IPS DF 6.9 (cell line): Measurements from ENCODE around the gene DLGAP4.

Experiments used
- DNase-seq: peaks from one replicate; pipeline ENCODE4 v3.0.0-alpha.2; 2013; ENCODE audit warnings: low read depth, low spot score
- H3K27ac ChIP-seq: one replicate; pipeline ENCODE4 v1.5.1; 2013; ENCODE audit warnings: low read length, control low read depth
- H3K27me3 ChIP-seq: 2 replicates; pipeline ENCODE4 v1.6.1; 2013; ENCODE audit warnings: mild to moderate bottlenecking, low read length; ENCODE audit not compliant: control insufficient read depth, insufficient read depth
- H3K36me3 ChIP-seq: 2 replicates; pipeline ENCODE4 v1.6.1; 2013; ENCODE audit warnings: low read length; ENCODE audit not compliant: control insufficient read depth, insufficient read depth
- H3K4me1 ChIP-seq: 2 replicates; pipeline ENCODE4 v1.6.1; 2013; ENCODE audit warnings: low read length; ENCODE audit not compliant: control insufficient read depth, insufficient read depth
- H3K4me3 ChIP-seq: 2 replicates; pipeline ENCODE4 v1.5.1; 2013; ENCODE audit warnings: mild to moderate bottlenecking, low read length
- H3K9me3 ChIP-seq: 2 replicates; pipeline ENCODE4 v1.6.1; 2013; ENCODE audit warnings: low read length, inconsistent platforms; ENCODE audit not compliant: control insufficient read depth, insufficient read depth
- WGBS: extraction: QIAGEN DNeasy Blood & Tissue Kit; methylation state at CpG from one replicate; pipeline ENCODE4 v1.1.7; 2013; ENCODE audit warnings: mixed read lengths, missing lambda C conversion rate; ENCODE audit not compliant: insufficient read length, insufficient coverage; 5-methylcytosine and 5-hydroxymethylcytosine counted together

DLGAP4 gene

GRCh38 chr20:36384022-36384619 is 78.0 kb downstream of the DLGAP4 start:
- no peaks in the 10 kb centered on the region for H3K4me1 ChIP-seq
- peak; percentile 68 for DNase-seq

DNA sequence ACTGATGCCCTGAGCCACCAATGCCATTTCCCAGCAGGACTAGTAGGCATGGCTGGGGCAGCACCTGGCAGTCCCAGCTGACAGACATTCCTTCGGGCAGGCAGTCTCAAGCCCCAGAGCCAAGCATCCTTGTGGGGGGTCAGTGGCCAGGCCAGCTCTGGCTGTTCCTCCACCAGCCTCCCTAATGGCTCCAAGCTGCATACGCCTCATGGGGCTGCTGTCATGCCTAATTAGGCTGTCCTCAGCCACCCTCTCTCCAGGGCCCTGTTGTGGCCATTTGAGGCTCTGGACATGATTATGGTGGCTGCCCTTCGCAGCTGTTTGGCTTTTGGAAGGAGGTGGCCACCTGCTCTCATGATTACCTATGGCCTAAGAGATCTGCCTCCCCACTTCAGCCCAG is 79.4 kb downstream of the DLGAP4 start:
- no peak for DNase-seq
- no peaks in the 10 kb centered on the region for H3K36me3 ChIP-seq
- no peaks in the 10 kb centered on the region for H3K27me3 ChIP-seq
- no peaks in the 10 kb centered on the region for H3K4me1 ChIP-seq
- no peaks in the 10 kb centered on the region for H3K9me3 ChIP-seq
- H3K4me3 ChIP-seq, result no peak overlapping the region
- H3K27ac ChIP-seq, result no peak overlapping the region
- WGBS, result no CpG with 5 or more reads among the region's 3 CpGs

More at GRCh38 chr20:36384022-36384619, 78.0 kb downstream of the DLGAP4 start:
- H3K27me3 ChIP-seq, result no peaks in the 10 kb centered on the region
- H3K4me3 ChIP-seq, result no peak overlapping the region
- no CpG with 5 or more reads among the region's 6 CpGs for WGBS
- H3K36me3 ChIP-seq, result no peaks in the 10 kb centered on the region
- no peaks in the 10 kb centered on the region for H3K9me3 ChIP-seq
- no peak overlapping the region for H3K27ac ChIP-seq

DNA sequence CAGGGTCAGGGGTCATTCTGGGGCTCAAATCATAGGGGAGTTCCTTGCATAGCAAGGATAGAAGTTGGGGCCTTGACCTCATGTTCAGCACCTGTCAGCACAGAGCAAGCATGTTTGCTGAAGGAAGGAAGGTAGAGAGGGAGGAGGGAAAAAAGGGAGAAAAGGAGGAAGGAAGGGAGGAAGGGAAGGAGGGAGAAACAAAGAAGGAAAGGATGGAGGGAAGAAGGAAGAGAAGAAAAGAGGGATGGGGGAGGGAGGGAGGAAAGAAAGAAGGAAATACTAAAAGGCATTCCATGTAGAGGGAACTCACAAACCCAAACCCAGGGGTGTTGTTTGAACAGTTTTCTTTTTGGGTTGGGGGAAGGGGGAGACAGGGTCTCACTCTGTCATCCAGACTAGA is 80.1 kb downstream of the DLGAP4 start:
- H3K4me3 ChIP-seq, result no peak overlapping the region
- no peaks in the 10 kb centered on the region for H3K27me3 ChIP-seq
- H3K4me1 ChIP-seq, result peaks cover 4% of the 10 kb centered on the region
- no peaks in the 10 kb centered on the region for H3K9me3 ChIP-seq
- no peaks in the 10 kb centered on the region for H3K36me3 ChIP-seq
- no peak overlapping the region for H3K27ac ChIP-seq
- DNase-seq, result no peak

DNA sequence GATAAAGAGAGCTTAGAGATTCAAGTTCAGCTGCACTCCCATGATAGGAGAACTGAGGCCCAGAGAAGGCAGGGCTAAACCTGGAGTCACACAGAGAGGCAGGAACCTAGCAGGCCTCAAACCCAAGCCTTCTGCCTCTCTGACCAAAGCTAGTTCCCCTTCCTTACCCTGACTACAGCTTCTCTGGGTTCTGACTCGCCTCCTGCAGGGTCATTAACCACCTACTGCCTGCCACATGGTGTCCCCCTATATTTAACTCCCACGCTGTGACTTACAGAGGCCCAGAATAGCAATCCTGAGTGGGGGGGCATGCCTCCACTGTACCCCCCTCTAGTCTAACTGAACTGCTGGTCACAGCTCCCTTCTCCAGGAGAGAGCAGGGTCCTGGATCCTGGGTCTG is 84.1 kb downstream of the DLGAP4 start:
- no peak overlapping the region for H3K27ac ChIP-seq
- no CpG with 5 or more reads among the region's 2 CpGs for WGBS
- no peaks in the 10 kb centered on the region for H3K9me3 ChIP-seq
- no peaks in the 10 kb centered on the region for H3K27me3 ChIP-seq
- no peak for DNase-seq
- no peak overlapping the region for H3K4me3 ChIP-seq
- peaks cover 4% of the 10 kb centered on the region for H3K4me1 ChIP-seq
- H3K36me3 ChIP-seq, result no peaks in the 10 kb centered on the region

DNA sequence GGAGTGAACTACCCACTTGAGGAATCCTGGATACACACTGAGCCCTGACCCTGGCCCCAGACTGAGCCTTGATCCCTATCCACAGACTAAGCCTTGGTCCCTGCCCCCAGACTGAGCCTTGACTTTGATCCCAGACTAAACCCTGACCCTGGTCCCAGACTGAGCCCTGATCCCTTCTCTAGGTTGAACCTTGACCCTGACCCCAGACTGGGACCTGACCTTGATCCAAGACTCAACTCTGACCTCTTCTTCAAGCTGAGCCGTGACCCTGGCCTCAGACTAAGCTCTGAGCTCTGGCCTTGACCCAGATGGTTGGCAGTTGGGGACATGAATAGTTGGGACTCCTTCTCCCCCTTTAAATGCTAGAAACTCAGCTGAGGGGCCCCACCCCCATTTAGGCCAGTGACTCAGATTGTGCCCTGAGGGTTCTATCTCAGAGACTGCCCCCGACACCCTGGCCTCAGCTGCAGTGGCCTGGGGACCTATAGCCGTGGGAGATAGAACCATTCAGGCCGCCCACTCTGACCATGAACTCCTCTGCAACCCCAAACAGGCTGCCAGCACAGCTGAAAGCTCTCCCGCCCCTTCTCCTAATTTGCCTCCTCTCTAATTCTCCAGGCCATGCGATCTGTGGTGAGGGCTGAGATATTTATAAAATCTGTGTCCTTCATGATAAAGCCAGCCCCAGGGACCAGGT is 84.7 kb downstream of the DLGAP4 start:
- H3K27ac ChIP-seq, result no peak overlapping the region
- DNase-seq, result no peak
- no peak overlapping the region for H3K4me3 ChIP-seq
- H3K9me3 ChIP-seq, result no peaks in the 10 kb centered on the region
- H3K27me3 ChIP-seq, result no peaks in the 10 kb centered on the region
- WGBS, result no CpG with 5 or more reads among the region's 6 CpGs
- peaks cover 4% of the 10 kb centered on the region for H3K4me1 ChIP-seq
- H3K36me3 ChIP-seq, result no peaks in the 10 kb centered on the region

DNA sequence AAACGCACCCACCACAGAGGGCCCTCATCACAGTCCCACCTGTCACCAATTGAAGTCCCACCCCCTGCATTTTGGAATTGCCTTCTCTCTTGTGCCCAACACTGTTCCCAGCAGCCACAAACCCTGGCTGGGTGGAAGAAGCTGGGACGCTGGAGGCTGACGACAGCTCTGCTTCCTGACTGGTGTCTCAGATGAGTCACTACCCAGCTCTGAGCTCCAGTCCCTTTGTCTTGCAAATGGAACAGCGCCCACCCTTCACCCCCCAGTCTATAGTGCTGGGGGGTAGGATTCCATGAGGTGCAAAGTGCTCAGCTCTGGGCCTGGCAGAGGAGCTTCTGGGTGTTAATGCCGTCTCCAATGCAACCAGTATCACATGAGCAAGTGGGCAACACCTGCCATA is 85.3 kb downstream of the DLGAP4 start:
- DNase-seq, result no peak
- Histone ChIP-seq H3K27ac (no peak overlapping the region), H3K4me1 (peaks cover 4% of the 10 kb centered on the region), H3K4me3 (no peak overlapping the region), H3K36me3 (no peaks in the 10 kb centered on the region), H3K9me3 (no peaks in the 10 kb centered on the region), H3K27me3 (no peaks in the 10 kb centered on the region)
- WGBS, result no CpG with 5 or more reads among the region's 5 CpGs

DNA sequence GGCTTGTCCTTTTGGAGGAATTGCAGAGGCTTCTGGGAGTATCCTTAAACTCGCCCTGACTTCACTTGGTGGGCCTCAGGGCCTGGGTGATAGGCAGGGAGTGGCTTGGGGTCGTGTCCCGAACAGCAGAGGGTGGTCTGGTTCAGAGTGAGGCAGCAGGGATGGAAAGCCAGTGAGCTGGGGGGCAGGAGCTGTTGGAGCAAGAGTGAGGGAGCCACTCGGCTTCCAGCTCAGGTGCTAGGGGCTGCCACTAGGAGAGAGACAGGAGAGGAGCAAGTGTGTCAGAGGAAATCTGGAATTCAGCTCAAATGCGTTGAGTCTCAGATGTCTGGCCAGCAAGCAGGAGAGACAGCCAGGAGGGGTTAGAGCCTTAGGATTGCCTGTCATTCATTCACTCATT is 85.8 kb downstream of the DLGAP4 start:
- Histone ChIP-seq H3K4me3 (no peak overlapping the region), H3K9me3 (no peaks in the 10 kb centered on the region), H3K27ac (no peak overlapping the region), H3K27me3 (no peaks in the 10 kb centered on the region), H3K4me1 (peaks cover 4% of the 10 kb centered on the region), H3K36me3 (no peaks in the 10 kb centered on the region)
- DNase-seq, result no peak
- WGBS, result no CpG with 5 or more reads among the region's 5 CpGs

DNA sequence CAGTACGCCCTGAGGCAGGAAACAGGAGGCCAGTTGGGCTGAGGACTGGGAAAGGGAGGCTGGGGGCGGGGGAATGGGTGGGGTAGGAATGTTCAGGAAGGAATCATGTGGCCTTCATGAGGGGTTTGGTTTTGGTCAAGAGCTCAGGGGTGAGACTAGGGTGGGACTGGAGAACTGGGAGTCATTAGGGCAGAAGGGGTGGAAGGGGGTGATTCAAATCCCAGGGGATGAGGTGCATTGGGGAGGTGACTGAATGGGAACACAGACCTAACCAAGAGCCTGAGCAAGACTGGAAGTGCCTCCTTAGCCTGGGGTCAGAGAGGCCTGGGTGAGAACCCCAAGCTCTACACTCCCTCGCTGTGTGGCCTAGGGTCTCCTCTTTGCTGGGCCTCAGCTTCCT is 86.8 kb downstream of the DLGAP4 start:
- H3K27me3 ChIP-seq, result no peaks in the 10 kb centered on the region
- no peaks in the 10 kb centered on the region for H3K36me3 ChIP-seq
- H3K9me3 ChIP-seq, result no peaks in the 10 kb centered on the region
- H3K4me1 ChIP-seq, result peaks cover 4% of the 10 kb centered on the region
- no CpG with 5 or more reads among the region's 3 CpGs for WGBS
- H3K27ac ChIP-seq, result no peak overlapping the region
- no peak for DNase-seq
- no peak overlapping the region for H3K4me3 ChIP-seq

DNA sequence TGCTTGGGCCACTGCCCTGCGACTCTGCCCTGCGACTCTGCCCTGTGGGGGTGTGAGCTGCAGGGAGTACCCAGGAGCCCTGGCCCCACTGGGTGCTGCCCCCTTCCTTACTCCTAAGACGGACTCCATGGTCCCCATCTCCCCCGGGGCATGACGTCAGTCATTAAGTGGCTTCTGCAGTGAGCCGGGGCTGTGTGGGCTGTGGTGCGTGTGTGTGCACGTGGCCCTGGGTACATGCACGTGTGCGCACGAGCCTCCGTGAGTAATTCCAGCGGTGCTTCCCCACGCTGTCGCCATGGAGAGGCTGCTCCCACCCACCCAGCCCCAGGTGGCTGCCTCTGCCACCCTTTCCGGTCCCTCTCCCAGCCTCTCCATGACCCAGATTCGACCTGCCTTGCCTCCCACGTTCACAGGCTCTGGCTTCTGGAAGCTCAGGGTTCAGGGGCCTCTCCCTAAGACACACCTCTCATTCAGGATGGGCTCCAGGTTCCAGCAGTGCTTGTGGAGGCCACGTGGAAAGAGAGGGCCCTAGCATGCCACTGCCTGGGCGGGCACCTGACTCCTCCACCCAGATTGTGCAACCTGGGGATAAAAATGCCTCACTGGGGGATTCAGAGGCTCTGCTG is 88.3 kb downstream of the DLGAP4 start:
- H3K4me1 ChIP-seq, result peaks cover 5% of the 10 kb centered on the region
- no CpG with 5 or more reads among the region's 20 CpGs for WGBS
- H3K36me3 ChIP-seq, result no peaks in the 10 kb centered on the region
- no peak overlapping the region for H3K4me3 ChIP-seq
- no peaks in the 10 kb centered on the region for H3K9me3 ChIP-seq
- H3K27me3 ChIP-seq, result no peaks in the 10 kb centered on the region
- DNase-seq, result no peak
- no peak overlapping the region for H3K27ac ChIP-seq

DNA sequence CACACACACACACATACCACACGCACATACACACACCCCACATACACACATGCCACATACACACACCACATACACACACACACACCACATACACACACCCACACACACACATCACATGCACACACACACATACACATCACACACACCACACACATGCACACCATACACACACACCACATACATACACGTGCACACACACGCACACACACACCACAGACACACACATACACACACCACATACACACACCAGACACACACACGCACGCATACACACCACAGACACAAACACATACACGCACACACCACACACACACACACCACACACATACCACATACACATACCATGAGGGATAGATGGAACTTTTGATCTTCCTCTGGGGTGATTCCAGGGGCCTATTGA is 90.2 kb downstream of the DLGAP4 start:
- Histone ChIP-seq H3K27ac (no peak overlapping the region), H3K36me3 (no peaks in the 10 kb centered on the region), H3K4me3 (no peak overlapping the region), H3K27me3 (no peaks in the 10 kb centered on the region), H3K9me3 (no peaks in the 10 kb centered on the region), H3K4me1 (0 out of 2 replicates have a peak, but pooled peaks cover 1% of the 10 kb centered on the region)
- no peak for DNase-seq
- 100% methylated on average over 3 of the region's 6 CpGs for WGBS
